ENCODE measurements around the gene DDR2.

The DDR2 gene

DNA sequence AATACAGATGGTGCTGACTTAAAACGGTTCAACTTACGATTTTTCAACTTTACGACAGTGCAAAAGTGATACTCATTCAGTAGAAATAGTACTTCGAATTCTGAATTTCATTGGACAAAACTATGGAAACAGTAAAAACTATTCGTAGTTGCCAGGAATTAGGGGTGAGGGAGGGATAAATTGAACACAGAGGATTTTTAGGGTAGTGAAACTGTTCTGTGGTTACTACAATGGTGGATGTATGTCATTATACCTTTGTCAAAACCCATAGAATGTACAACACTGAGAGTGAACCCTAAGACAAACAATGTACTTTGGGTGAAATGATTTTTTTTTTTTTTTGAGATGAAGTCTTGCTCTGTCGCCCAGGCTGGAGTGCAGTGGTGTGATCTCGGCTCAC, 7.5 kb downstream of the DDR2 start:
- TF ChIP-seq FOXP2 (optimal IDR thresholded peaks at IDR 0.05; ENCODE audit: borderline replicate concordance, extremely low read depth, extremely low read length, insufficient read depth) (no peak), POLR2AphosphoS5 (IDR thresholded peaks at IDR 0.05; ENCODE audit: low read depth, low read length) (no peak), TAF1 (IDR thresholded peaks at IDR 0.05; ENCODE audit: borderline replicate concordance, insufficient read depth, low read length) (no peak), SIN3A (IDR thresholded peaks at IDR 0.05; ENCODE audit: borderline replicate concordance, insufficient read depth, low read length) (no peak)
- TF ChIP-seq, protein P1, sequence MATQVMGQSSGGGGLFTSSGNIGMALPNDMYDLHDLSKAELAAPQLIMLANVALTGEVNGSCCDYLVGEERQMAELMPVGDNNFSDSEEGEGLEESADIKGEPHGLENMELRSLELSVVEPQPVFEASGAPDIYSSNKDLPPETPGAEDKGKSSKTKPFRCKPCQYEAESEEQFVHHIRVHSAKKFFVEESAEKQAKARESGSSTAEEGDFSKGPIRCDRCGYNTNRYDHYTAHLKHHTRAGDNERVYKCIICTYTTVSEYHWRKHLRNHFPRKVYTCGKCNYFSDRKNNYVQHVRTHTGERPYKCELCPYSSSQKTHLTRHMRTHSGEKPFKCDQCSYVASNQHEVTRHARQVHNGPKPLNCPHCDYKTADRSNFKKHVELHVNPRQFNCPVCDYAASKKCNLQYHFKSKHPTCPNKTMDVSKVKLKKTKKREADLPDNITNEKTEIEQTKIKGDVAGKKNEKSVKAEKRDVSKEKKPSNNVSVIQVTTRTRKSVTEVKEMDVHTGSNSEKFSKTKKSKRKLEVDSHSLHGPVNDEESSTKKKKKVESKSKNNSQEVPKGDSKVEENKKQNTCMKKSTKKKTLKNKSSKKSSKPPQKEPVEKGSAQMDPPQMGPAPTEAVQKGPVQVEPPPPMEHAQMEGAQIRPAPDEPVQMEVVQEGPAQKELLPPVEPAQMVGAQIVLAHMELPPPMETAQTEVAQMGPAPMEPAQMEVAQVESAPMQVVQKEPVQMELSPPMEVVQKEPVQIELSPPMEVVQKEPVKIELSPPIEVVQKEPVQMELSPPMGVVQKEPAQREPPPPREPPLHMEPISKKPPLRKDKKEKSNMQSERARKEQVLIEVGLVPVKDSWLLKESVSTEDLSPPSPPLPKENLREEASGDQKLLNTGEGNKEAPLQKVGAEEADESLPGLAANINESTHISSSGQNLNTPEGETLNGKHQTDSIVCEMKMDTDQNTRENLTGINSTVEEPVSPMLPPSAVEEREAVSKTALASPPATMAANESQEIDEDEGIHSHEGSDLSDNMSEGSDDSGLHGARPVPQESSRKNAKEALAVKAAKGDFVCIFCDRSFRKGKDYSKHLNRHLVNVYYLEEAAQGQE (IDR thresholded peaks at IDR 0.05; ENCODE audit: insufficient read depth in 1 of 2, low read depth in 2 of 2, low read length in 2 of 2): no peak

DNA sequence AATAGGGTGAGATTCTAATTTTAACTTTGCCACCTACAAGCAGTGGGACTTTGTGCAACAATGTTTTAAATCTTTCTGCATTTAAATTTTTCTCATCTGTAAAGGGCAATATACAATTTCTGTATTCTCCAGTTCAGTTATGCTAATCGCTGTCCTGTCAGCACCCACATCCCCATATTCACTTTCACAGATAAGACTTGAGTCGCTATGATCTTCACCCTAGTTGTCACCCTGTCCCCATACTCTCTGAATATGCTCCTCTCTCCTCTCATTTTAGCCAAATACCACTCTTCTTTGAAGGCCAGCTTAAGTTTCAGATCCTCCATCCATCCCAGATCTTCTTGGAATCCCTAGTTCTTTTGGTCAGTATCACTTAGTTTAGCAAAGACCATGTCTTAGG, 8.8 kb downstream of the DDR2 start:
- TF ChIP-seq POLR2AphosphoS5 (IDR thresholded peaks at IDR 0.05; ENCODE audit: low read depth, low read length): no peak
- no peak for TF ChIP-seq SIN3A (IDR thresholded peaks at IDR 0.05; ENCODE audit: borderline replicate concordance, insufficient read depth, low read length)
- TF ChIP-seq, protein P1 (IDR thresholded peaks at IDR 0.05; ENCODE audit: insufficient read depth in 1 of 2, low read depth in 2 of 2, low read length in 2 of 2): no peak
- TF ChIP-seq FOXP2 (optimal IDR thresholded peaks at IDR 0.05; ENCODE audit: borderline replicate concordance, extremely low read depth, extremely low read length, insufficient read depth): no peak
- no peak for TF ChIP-seq TAF1 (IDR thresholded peaks at IDR 0.05; ENCODE audit: borderline replicate concordance, insufficient read depth, low read length)

DNA sequence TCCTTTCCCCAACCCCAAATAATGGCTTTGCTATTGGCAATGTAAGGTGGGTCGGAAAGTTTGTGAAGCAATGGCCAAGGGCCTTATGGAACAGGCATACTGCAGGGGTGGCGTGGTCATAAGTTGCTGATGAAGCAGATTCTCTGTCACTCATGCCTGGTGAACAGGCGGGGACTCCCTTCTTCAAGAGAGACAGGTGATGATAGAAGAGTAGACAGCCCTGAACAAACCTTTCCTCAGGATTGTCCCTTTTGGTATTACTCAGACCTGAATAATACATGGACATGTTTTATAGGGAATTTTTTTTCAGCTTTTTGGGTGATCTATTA, 12.7 kb downstream of the DDR2 start:
- TF ChIP-seq TAF1 (IDR thresholded peaks at IDR 0.05; ENCODE audit: borderline replicate concordance, insufficient read depth, low read length): no peak
- TF ChIP-seq SIN3A (IDR thresholded peaks at IDR 0.05; ENCODE audit: borderline replicate concordance, insufficient read depth, low read length): no peak
- no peak for TF ChIP-seq FOXP2 (optimal IDR thresholded peaks at IDR 0.05; ENCODE audit: borderline replicate concordance, extremely low read depth, extremely low read length, insufficient read depth)
- TF ChIP-seq, protein P1 (IDR thresholded peaks at IDR 0.05; ENCODE audit: insufficient read depth in 1 of 2, low read depth in 2 of 2, low read length in 2 of 2): no peak
- no peak for TF ChIP-seq POLR2AphosphoS5 (IDR thresholded peaks at IDR 0.05; ENCODE audit: low read depth, low read length)

DNA sequence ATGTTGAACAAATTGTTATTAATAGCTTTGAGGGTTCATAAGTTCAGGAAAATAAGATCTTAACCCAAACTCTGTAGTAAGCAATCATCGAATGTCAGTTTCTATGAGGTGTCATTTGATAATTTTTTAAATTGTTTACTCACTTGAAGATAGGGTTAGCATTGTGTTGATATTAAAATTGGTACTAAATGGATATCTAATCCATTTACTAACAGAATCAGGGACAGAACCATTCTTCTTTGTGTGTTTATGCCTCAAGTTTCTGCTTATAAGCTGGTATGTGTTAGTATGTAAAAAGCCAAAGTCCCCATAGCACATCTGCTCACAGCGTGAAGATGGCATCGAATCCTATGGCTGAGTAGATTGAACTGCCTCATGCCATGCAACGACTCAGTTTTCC, 13.4 kb downstream of the DDR2 start:
- TF ChIP-seq, protein P1 (IDR thresholded peaks at IDR 0.05; ENCODE audit: insufficient read depth in 1 of 2, low read depth in 2 of 2, low read length in 2 of 2): no peak
- TF ChIP-seq FOXP2 (optimal IDR thresholded peaks at IDR 0.05; ENCODE audit: borderline replicate concordance, extremely low read depth, extremely low read length, insufficient read depth) (no peak), POLR2AphosphoS5 (IDR thresholded peaks at IDR 0.05; ENCODE audit: low read depth, low read length) (no peak), TAF1 (IDR thresholded peaks at IDR 0.05; ENCODE audit: borderline replicate concordance, insufficient read depth, low read length) (no peak), SIN3A (IDR thresholded peaks at IDR 0.05; ENCODE audit: borderline replicate concordance, insufficient read depth, low read length) (no peak)

DNA sequence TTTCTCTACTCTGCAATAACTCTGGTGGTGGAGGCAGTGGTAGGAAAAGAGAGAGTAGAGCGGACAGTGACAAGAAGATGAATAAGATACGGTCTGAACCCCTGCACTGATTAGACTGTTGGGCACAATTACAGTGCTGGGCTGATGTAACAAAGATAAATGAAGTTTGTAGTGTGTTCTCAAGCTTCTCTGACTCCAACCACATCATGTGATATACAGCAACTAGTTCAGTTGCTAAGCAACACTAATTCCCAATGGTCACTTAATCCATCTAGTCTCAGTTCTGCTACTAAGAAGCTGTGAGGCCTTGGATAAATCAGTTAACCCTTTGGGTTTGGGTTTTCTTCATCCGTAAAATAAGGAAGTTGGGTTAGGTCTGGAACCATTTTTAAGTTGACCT, 17.3 kb downstream of the DDR2 start:
- TF ChIP-seq, protein P1 (IDR thresholded peaks at IDR 0.05; ENCODE audit: insufficient read depth in 1 of 2, low read depth in 2 of 2, low read length in 2 of 2): no peak
- TF ChIP-seq POLR2AphosphoS5 (IDR thresholded peaks at IDR 0.05; ENCODE audit: low read depth, low read length): no peak
- TF ChIP-seq FOXP2 (optimal IDR thresholded peaks at IDR 0.05; ENCODE audit: borderline replicate concordance, extremely low read depth, extremely low read length, insufficient read depth): no peak
- TF ChIP-seq TAF1 (IDR thresholded peaks at IDR 0.05; ENCODE audit: borderline replicate concordance, insufficient read depth, low read length): no peak
- no peak for TF ChIP-seq SIN3A (IDR thresholded peaks at IDR 0.05; ENCODE audit: borderline replicate concordance, insufficient read depth, low read length)

Data from PFSK-1 (cell line).